ENCODE results near the gene RNF148.

The RNF148 gene, protein sequence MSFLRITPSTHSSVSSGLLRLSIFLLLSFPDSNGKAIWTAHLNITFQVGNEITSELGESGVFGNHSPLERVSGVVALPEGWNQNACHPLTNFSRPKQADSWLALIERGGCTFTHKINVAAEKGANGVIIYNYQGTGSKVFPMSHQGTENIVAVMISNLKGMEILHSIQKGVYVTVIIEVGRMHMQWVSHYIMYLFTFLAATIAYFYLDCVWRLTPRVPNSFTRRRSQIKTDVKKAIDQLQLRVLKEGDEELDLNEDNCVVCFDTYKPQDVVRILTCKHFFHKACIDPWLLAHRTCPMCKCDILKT

GRCh38 chr7:122702872-122703510 is at the start of gene RNF148:
TSS of gene RNF148 (minus strand) at chr7:122702922. CDS start at chr7:122702750, 172 bp downstream.
- DNase-seq (ENCODE audit: extremely low read depth, low read depth), result no peak
- TF ChIP-seq CTCF (IDR thresholded peaks at IDR 0.05; ENCODE audit: low read depth, low read length), result no peak

GRCh38 chr7:122750389-122750788 is 47.7 kb upstream of the RNF148 start:
- no peak for TF ChIP-seq CTCF (IDR thresholded peaks at IDR 0.05; ENCODE audit: low read depth, low read length)
- DNase-seq (ENCODE audit: extremely low read depth, low read depth), result no peak

GRCh38 chr7:122748195-122748594 is 45.5 kb upstream of the RNF148 start:
- DNase-seq (ENCODE audit: extremely low read depth, low read depth), result no peak
- TF ChIP-seq CTCF (IDR thresholded peaks at IDR 0.05; ENCODE audit: low read depth, low read length), result no peak

GRCh38 chr7:122746948-122747347 is 44.2 kb upstream of the RNF148 start:
- DNase-seq (ENCODE audit: extremely low read depth, low read depth), result no peak
- no peak for TF ChIP-seq CTCF (IDR thresholded peaks at IDR 0.05; ENCODE audit: low read depth, low read length)

GRCh38 chr7:122743211-122743610 is 40.5 kb upstream of the RNF148 start:
- DNase-seq (ENCODE audit: extremely low read depth, low read depth), result no peak
- TF ChIP-seq CTCF (IDR thresholded peaks at IDR 0.05; ENCODE audit: low read depth, low read length), result no peak

DNA sequence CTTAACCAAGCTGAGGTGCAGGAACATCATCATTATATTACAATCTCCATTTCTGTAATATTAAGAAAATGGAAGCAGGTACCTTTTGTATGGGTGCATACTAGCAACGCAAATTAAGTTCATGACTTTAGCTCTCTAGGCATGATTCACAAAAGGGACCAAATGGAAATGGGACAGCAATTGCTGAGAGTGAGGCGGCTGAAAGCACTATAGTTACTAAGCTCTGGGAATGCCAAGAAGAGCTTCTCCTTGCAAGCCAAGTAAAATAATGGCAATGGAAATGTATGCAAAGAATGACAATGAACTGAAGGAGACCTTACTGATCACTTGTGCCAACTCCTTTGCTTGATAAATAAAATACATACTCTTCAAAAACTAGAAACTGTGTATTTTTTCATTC is 36.2 kb upstream of the RNF148 start:
- no peak for TF ChIP-seq CTCF (IDR thresholded peaks at IDR 0.05; ENCODE audit: low read depth, low read length)
- no peak for DNase-seq (ENCODE audit: extremely low read depth, low read depth)

GRCh38 chr7:122736183-122736582 is 33.5 kb upstream of the RNF148 start:
- no peak for TF ChIP-seq CTCF (IDR thresholded peaks at IDR 0.05; ENCODE audit: low read depth, low read length)
- DNase-seq (ENCODE audit: extremely low read depth, low read depth), result no peak

Measured in AG09319 (cell line).